Neural cell (in vitro differentiated cells): ENCODE results near the gene SAA2.

Source experiments
- EP300 ChIP-seq: fragments of 450-650 bp; conservative IDR thresholded peaks from 2 replicates; pipeline ENCODE4 v1.6.1; 2014; ENCODE audit warnings: antibody characterized with exemption, mild to moderate bottlenecking, moderate library complexity; ENCODE audit not compliant: poor library complexity, severe bottlenecking
- MXI1 ChIP-seq: fragments of 450-650 bp; conservative IDR thresholded peaks from 2 replicates; pipeline ENCODE4 v1.6.1; 2014; ENCODE audit warnings: antibody characterized with exemption, mild to moderate bottlenecking; ENCODE audit not compliant: poor library complexity, severe bottlenecking
- TF ChIP-seq, protein P1 (sequence below): fragments of 450-650 bp; IDR thresholded peaks from 2 replicates; pipeline ENCODE4 v1.5.1; 2014; ENCODE audit warnings: antibody characterized with exemption, mild to moderate bottlenecking, moderate library complexity; ENCODE audit not compliant: poor library complexity, severe bottlenecking

DNA sequence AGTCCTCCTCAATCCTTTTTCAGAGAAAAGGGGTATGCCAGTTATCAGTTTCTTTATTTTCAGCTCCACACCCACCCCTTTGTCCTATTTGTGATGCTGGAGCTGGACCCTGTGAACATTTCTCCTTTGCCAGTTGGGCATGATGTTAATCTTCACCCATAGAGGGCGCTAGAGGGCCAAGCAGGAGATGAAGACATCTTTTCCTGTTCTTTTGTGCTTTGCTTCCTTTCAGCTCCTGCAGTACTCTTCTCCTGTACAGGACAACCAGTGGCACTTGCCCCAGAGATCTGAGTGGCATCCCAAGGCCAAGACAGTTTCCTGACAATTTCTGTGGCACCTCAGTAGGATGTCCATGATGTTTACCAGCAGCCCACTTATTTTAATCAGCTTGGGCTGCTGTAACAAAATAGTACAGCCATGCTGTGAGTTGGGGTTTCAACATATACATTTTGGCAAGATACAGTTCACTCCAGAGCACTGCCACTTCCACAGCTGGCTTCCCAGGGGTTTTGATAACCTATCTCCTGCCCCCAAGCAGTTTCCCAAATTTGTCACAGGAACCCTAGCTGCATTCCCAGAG is 4.6 kb downstream of the SAA2 start:
- TF ChIP-seq MXI1, result no peak
- TF ChIP-seq, protein P1, sequence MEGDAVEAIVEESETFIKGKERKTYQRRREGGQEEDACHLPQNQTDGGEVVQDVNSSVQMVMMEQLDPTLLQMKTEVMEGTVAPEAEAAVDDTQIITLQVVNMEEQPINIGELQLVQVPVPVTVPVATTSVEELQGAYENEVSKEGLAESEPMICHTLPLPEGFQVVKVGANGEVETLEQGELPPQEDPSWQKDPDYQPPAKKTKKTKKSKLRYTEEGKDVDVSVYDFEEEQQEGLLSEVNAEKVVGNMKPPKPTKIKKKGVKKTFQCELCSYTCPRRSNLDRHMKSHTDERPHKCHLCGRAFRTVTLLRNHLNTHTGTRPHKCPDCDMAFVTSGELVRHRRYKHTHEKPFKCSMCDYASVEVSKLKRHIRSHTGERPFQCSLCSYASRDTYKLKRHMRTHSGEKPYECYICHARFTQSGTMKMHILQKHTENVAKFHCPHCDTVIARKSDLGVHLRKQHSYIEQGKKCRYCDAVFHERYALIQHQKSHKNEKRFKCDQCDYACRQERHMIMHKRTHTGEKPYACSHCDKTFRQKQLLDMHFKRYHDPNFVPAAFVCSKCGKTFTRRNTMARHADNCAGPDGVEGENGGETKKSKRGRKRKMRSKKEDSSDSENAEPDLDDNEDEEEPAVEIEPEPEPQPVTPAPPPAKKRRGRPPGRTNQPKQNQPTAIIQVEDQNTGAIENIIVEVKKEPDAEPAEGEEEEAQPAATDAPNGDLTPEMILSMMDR, result no peak
- TF ChIP-seq EP300, result no peak
